Mesothelial cell of epicardium (in vitro differentiated cells): ENCODE data around the gene CXCR5. TPM values are rescaled to one million over a fixed set of nuclear protein-coding genes. Genes with fewer than 3 reads are reported as not detected.

Source experiments
- DNase-seq, 2 experiments: peaks; one replicate each; pipeline ENCODE4 v3.0.0; 2021; ENCODE audit warnings: low spot score in 2 of 2; ENCODE audit not compliant: unreplicated experiment in 2 of 2
- H3K27ac Mint-ChIP-seq: 2 replicates; pipeline ENCODE4 v1.8.0; 2021; ENCODE audit warnings: mixed read lengths
- H3K27me3 Mint-ChIP-seq: 2 replicates; pipeline ENCODE4 v1.8.0; 2021; ENCODE audit warnings: low read depth, mixed read lengths
- H3K36me3 Mint-ChIP-seq: 2 replicates; pipeline ENCODE4 v1.8.0; 2021; ENCODE audit warnings: mixed read lengths
- H3K4me1 Mint-ChIP-seq: 2 replicates; pipeline ENCODE4 v1.8.0; 2021; ENCODE audit warnings: mixed read lengths
- H3K4me3 Mint-ChIP-seq: 2 replicates; pipeline ENCODE4 v1.8.0; 2021; ENCODE audit warnings: mild to moderate bottlenecking, moderate library complexity, mixed read lengths
- H3K9me3 Mint-ChIP-seq: 2 replicates; pipeline ENCODE4 v1.8.0; 2021; ENCODE audit warnings: mixed read lengths
- CTCF ChIP-seq: fragments of 200-600 bp; sonication (generic); IDR thresholded peaks from one replicate; pipeline ENCODE4 v1.5.0; 2021; ENCODE audit warnings: antibody characterized with exemption; ENCODE audit not compliant: unreplicated experiment
- total RNA-seq: library from RNA; stranded (reverse); gene quantifications from 3 replicates; pipeline ENCODE4 v1.2.1, GENCODE V29; 2021

Gene CXCR5
- total RNA-seq, 1 donor from 2014 or later, result not detected

- H3K9me3 Mint-ChIP-seq, result no peaks in the 10 kb centered on the region
- H3K36me3 Mint-ChIP-seq, result no peaks in the 10 kb centered on the region
- DNase-seq, result no peak
- H3K27me3 Mint-ChIP-seq, result peaks cover 4% of the 10 kb centered on the region
- H3K4me1 Mint-ChIP-seq, result no peaks in the 10 kb centered on the region
- no peak for TF ChIP-seq CTCF
- H3K4me3 Mint-ChIP-seq, result no peak overlapping the region
- H3K27ac Mint-ChIP-seq, result no peak overlapping the region
Measured at GRCh38 chr11:118878163-118878563, 5.5 kb upstream of the CXCR5 start.

- no peak for TF ChIP-seq CTCF
- no peak for DNase-seq
- Mint-ChIP-seq H3K9me3 (no peaks in the 10 kb centered on the region), H3K36me3 (no peaks in the 10 kb centered on the region), H3K4me1 (no peaks in the 10 kb centered on the region), H3K27ac (no peak overlapping the region), H3K27me3 (peaks cover 7% of the 10 kb centered on the region), H3K4me3 (no peak overlapping the region)
Measured at GRCh38 chr11:118881228-118881627, 2.5 kb upstream of the CXCR5 start.

- peaks cover 7% of the 10 kb centered on the region for H3K27me3 Mint-ChIP-seq
Measured at GRCh38 chr11:118882491-118882890, 1.2 kb upstream of the CXCR5 start.

GRCh38 chr11:118883004-118883367 is 706 bp upstream of the CXCR5 start:
- H3K4me3 Mint-ChIP-seq, result no peak overlapping the region
- H3K27ac Mint-ChIP-seq, result no peak overlapping the region

More at GRCh38 chr11:118882491-118882890, 1.2 kb upstream of the CXCR5 start:
- Mint-ChIP-seq H3K4me1 (peaks cover 2% of the 10 kb centered on the region), H3K4me3 (no peak overlapping the region), H3K27ac (no peak overlapping the region), H3K9me3 (no peaks in the 10 kb centered on the region), H3K36me3 (no peaks in the 10 kb centered on the region)
- no peak for TF ChIP-seq CTCF
- DNase-seq, result no peak

GRCh38 chr11:118884875-118885274 is 1.2 kb downstream of the CXCR5 start:
- Mint-ChIP-seq H3K4me1 (peaks cover 5% of the 10 kb centered on the region), H3K36me3 (no peaks in the 10 kb centered on the region), H3K9me3 (no peaks in the 10 kb centered on the region), H3K27me3 (peaks cover 7% of the 10 kb centered on the region), H3K27ac (no peak overlapping the region), H3K4me3 (no peak overlapping the region)
- TF ChIP-seq CTCF, result no peak
- no peak for DNase-seq

More at GRCh38 chr11:118883004-118883367, 706 bp upstream of the CXCR5 start:
- Mint-ChIP-seq H3K36me3 (no peaks in the 10 kb centered on the region), H3K9me3 (no peaks in the 10 kb centered on the region), H3K27me3 (peaks cover 7% of the 10 kb centered on the region), H3K4me1 (peaks cover 5% of the 10 kb centered on the region)
- TF ChIP-seq CTCF, result no peak
- DNase-seq, result no peak

GRCh38 chr11:118885319-118885718 is 1.6 kb downstream of the CXCR5 start:
- TF ChIP-seq CTCF, result no peak
- Mint-ChIP-seq H3K4me1 (peaks cover 5% of the 10 kb centered on the region), H3K9me3 (no peaks in the 10 kb centered on the region), H3K4me3 (no peak overlapping the region), H3K27me3 (peaks cover 7% of the 10 kb centered on the region), H3K36me3 (no peaks in the 10 kb centered on the region), H3K27ac (no peak overlapping the region)
- DNase-seq, result no peak
